Panc1 (cell line): ENCODE data around the gene CSRP3. TPM values are rescaled to one million over a fixed set of nuclear protein-coding genes. Genes with fewer than 3 reads are reported as not detected.

Source experiments
- ATAC-seq: fragments of 200-7000 bp; cut with Tn5 transposase; 2 replicates; pipeline ENCODE4 v1.9.1; 2020; ENCODE audit warnings: mild to moderate bottlenecking, moderate library complexity
- BruUV-seq: library from RNA; stranded (reverse); fragments of 400-500 nt; replicated peaks from 2 replicates; lab custom pipeline; 2021; lab: Mats Ljungman, UMichigan
- CTCF ChIA-PET: fragments of 300-600 bp; sonication (Branson Sonifier 250); formaldehyde crosslinking; loops from one replicate; lab custom pipeline; 2022; ENCODE audit warnings: antibody characterized with exemption; lab: Charles Lee
- POLR2A ChIA-PET: fragments of 300-600 bp; sonication (Branson Sonifier 250); formaldehyde crosslinking; loops from one replicate; lab custom pipeline; 2022; ENCODE audit warnings: antibody characterized with exemption; lab: Charles Lee
- DNase-seq: peaks from one replicate; pipeline ENCODE4 v3.0.0-alpha.2; 2010; ENCODE audit warnings: low read depth, low spot score
- H3K27ac ChIP-seq: 2 replicates; pipeline ENCODE4 v1.5.1; 2011; ENCODE audit warnings: mild to moderate bottlenecking, low read length, inconsistent platforms
- H3K27me3 ChIP-seq: fragments of 200-500 bp; sonication (Bioruptor generic); 2 replicates; pipeline ENCODE4 v1.6.0; 2014; ENCODE audit warnings: low read length, inconsistent platforms; ENCODE audit not compliant: control insufficient read depth, insufficient read depth
- H3K36me3 ChIP-seq: fragments of 200-500 bp; sonication (Bioruptor generic); 2 replicates; pipeline ENCODE4 v1.5.1; 2014; ENCODE audit warnings: inconsistent platforms, mild to moderate bottlenecking, low read length, moderate library complexity; ENCODE audit not compliant: control insufficient read depth, insufficient read depth
- H3K4me1 ChIP-seq: 2 replicates; pipeline ENCODE4 v1.5.1; 2011; ENCODE audit warnings: inconsistent platforms, mild to moderate bottlenecking, low read length, moderate library complexity; ENCODE audit not compliant: control insufficient read depth, insufficient read depth
- H3K4me3 ChIP-seq, 2 experiments: 2 replicates each; pipeline ENCODE4 v1.5.1; 2011 to 2012; ENCODE audit warnings: low read depth in 2 of 2, low read length in 2 of 2, mild to moderate bottlenecking in 2 of 2, inconsistent platforms in 1 of 2, moderate library complexity in 1 of 2
- H3K9me3 ChIP-seq: fragments of 200-500 bp; sonication (Bioruptor generic); 2 replicates; pipeline ENCODE4 v1.5.1; 2014; ENCODE audit warnings: low read depth, mild to moderate bottlenecking, inconsistent platforms, low read length, moderate library complexity; ENCODE audit not compliant: control insufficient read depth, insufficient read depth
- CTCF ChIP-seq: fragments of 450-650 bp; IDR thresholded peaks from 2 replicates; pipeline ENCODE4 v1.5.1; 2017; ENCODE audit warnings: mild to moderate bottlenecking
- POLR2AphosphoS5 ChIP-seq: IDR thresholded peaks from 2 replicates; pipeline ENCODE4 v1.6.1; 2012; ENCODE audit warnings: mild to moderate bottlenecking, low read depth, low read length, moderate library complexity
- REST ChIP-seq, 2 experiments: IDR thresholded peaks; 2 replicates each; pipeline ENCODE4 v1.6.1; 2011 to 2012; ENCODE audit warnings: low read depth in 2 of 2, control low read depth in 1 of 2, low read length in 1 of 2, mild to moderate bottlenecking in 1 of 2, moderate library complexity in 1 of 2; ENCODE audit not compliant: insufficient read depth in 1 of 2
- SIN3A ChIP-seq: IDR thresholded peaks from 2 replicates; pipeline ENCODE4 v1.6.1; 2012; ENCODE audit warnings: low read depth, mild to moderate bottlenecking, low read length, moderate library complexity, borderline replicate concordance; ENCODE audit not compliant: insufficient read depth
- TCF7L2 ChIP-seq: IDR thresholded peaks from 2 replicates; pipeline ENCODE4 v1.6.1; 2011; ENCODE audit warnings: mild to moderate bottlenecking, low read depth, low read length, inconsistent platforms
- in situ Hi-C: cut with HindIII; loops from 2 replicates; pipeline ENCODE4 v1.10.0; 2016; ENCODE audit warnings: low sequenced_read_pairs, low pct_unique_long_range_greater_than_20kb
- intact Hi-C: fragments of 100-400 bp; cut with micrococcal nuclease; formaldehyde crosslinking; loops from one replicate; pipeline ENCODE4 v1.10.0; 2022; ENCODE audit not compliant: unreplicated experiment
- total RNA-seq: library from RNA; stranded (reverse); gene quantifications from one replicate; pipeline ENCODE4 v1.2.1, GENCODE V29; 2021; ENCODE audit not compliant: unreplicated experiment

CSRP3 gene
- total RNA-seq, 1 experiment from 2014 or later: not detected

- ChIA-PET CTCF (no interaction called here), POLR2A (no interaction called here)
- DNase-seq: no peak
- intact Hi-C loops: no loop called here
- Histone ChIP-seq H3K27me3 (no peaks in the 10 kb centered on the region), H3K4me1 (no peaks in the 10 kb centered on the region), H3K27ac (no peak overlapping the region), H3K9me3 (no peaks in the 10 kb centered on the region), H3K36me3 (peaks cover 9% of the 10 kb centered on the region; the same call in 1 of the 2 replicates), H3K4me3 (no peak overlapping the region)
- in situ Hi-C loops: no loop called here
- no peak for TF ChIP-seq REST (IDR thresholded peaks at IDR 0.05; ENCODE audit: insufficient read depth in 1 of 2, low read depth in 2 of 2, low read length in 1 of 2)
- no peak for TF ChIP-seq SIN3A
- TF ChIP-seq CTCF: no peak
- TF ChIP-seq TCF7L2: no peak
- no peak for TF ChIP-seq POLR2AphosphoS5
- no peak for ATAC-seq
- no TSS peak for BruUV-seq
Observed at GRCh38 chr11:19162951-19163505, 38.8 kb downstream of the CSRP3 start.

- TF ChIP-seq SIN3A: no peak
- no peak for TF ChIP-seq REST (IDR thresholded peaks at IDR 0.05; ENCODE audit: insufficient read depth in 1 of 2, low read depth in 2 of 2, low read length in 1 of 2)
- no peak for TF ChIP-seq CTCF
- no peak for TF ChIP-seq TCF7L2
- no peak for TF ChIP-seq POLR2AphosphoS5
- intact Hi-C loops (no loop called here), in situ Hi-C loops (no loop called here)
- no TSS peak for BruUV-seq
- H3K4me1 ChIP-seq: no peaks in the 10 kb centered on the region
- H3K36me3 ChIP-seq: peaks cover 9% of the 10 kb centered on the region; the same call in 1 of the 2 replicates
- no peak overlapping the region for H3K4me3 ChIP-seq
- no peak for DNase-seq
- H3K27ac ChIP-seq: no peak overlapping the region
- ATAC-seq: no peak
- H3K9me3 ChIP-seq: no peaks in the 10 kb centered on the region
- ChIA-PET POLR2A (no interaction called here), CTCF (no interaction called here)
- no peaks in the 10 kb centered on the region for H3K27me3 ChIP-seq
Observed at GRCh38 chr11:19161651-19162050, 40.1 kb downstream of the CSRP3 start.
